Islet precursor cell (in vitro differentiated cells): ENCODE measurements around the gene CEP295NL.
"Not testable (repeated sequence)": the region's sequence is repeated elsewhere in the genome, so short reads cannot be mapped to it uniquely, and the experiment has no call there.

Experiments
- DNase-seq: peaks from one replicate; pipeline ENCODE4 v3.0.0-alpha.2; 2018

The CEP295NL gene

GRCh38 chr17:78884876-78885667, 17.9 kb downstream of the CEP295NL start:
- peak; percentile 56 for DNase-seq

DNA sequence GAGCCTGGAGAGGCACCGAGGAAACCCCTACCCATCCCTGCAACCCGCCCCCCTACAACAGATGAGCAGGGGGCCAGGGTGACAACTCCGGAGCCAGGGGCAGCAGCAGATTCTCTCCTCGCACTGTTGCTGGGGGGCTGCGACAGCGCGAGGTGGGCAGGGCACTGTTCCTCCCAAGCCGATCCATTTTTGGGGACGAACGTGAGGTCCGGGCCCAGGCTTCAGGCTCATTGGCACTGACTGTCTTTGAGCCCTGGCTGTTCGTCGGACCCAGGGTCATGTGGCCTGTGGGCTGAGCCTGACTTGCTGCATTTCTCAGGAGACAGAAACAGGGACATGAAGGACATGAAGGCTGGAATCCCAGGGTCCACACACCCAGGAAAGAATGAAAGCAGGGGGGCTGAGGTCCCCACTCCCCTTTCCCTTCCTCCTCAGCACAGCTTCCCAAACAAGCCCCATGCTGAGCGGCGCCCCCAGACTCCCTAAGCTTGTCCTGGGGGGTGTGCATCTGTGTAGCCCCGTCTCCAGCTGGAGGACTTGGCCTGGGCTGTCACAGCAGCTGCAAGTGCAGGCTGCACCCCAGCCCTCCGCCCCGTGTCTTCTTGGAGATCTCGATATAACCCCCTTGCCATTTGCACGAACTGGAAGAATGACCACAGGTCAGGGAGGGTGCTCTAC, 18.7 kb downstream of the CEP295NL start:
- no peak for DNase-seq

DNA sequence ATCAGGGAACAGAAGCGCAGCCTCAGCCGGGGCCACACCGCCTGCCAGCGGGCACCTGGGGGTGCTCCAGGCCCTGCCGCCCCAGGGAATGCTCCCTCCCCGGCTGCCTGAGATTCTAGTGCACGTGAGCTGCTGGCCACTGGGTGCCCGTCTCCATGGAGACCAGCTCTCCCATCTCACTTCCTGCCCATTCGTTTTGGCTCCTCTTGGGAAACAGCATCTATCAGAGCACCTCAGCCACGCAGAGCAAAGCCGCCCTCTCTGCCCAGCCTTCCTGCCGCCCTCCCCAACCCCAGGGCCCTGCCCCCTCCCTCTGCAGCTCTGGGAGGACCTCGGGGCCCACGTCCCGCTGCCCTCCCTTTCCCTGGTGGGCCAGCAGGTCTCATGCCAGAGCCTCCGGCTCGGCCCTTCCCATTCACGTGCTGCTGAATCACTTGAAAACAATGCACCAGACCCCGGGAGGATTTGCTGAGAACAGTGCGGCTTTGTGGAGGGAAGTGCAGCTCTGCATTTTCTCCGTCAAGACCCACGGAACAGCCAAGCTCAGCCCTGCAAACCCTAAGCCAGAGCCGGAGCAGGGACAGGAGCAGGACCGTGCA, 19.4 kb downstream of the CEP295NL start:
- DNase-seq, result peak; percentile 100

DNA sequence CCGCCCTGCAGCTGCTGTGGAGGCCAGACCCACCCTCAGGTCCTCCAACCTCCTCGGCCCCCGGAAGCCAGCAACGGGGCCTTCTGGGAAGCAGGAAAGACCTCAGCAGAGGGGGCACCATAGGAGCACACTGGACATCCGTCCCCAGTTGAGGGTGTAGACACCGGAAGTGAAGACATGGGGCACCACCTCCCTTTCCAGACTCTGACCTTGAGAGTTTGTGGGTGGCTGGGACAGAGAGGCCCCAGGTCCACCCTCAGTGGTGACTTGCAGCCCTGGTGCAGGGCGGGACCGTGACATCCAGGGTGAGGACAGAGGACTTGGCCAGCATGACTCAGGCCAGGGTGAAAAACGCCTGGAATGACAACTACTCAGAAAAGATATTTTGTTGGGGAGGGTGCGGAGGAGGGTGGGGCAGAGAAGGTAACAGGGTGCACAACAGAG, 19.9 kb downstream of the CEP295NL start:
- DNase-seq, result peak; percentile 96

- no peak for DNase-seq
These were observed 20.4 kb downstream of the CEP295NL start for GRCh38 chr17:78882540-78883088.

GRCh38 chr17:78879635-78880186, 23.3 kb downstream of the CEP295NL start:
- DNase-seq, result no peak

DNA sequence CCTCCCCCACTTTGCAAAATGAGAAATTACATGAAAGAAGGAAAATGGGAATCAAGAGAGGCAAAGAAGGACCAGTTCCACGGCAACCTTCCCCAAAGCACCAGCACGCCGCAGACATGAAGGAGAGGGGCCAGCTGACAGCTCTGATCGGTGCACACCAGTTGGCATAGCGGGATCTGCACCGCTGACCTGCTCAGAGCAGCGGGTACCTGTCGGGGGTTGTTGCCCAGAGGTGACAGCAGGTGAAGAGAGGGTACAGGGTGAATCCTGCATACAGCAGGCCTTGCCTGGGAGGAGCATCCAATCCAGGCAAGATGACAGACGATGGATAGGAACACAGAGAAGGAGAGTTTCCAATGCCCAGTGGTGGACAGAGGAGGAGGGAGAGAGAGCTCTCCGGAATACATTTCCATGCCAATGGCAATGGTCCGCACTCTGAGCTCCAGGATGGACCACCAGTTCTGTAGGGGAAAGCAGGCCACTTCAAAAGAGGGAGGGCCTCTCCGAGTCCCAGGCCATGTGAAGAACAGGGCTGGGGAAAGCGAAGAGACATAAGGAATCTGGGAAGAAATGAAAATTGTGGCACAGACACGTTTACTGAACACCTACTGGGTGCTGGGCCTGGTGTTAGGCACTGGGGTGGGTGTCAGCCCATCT, 24.0 kb downstream of the CEP295NL start:
- DNase-seq, result no peak

DNA sequence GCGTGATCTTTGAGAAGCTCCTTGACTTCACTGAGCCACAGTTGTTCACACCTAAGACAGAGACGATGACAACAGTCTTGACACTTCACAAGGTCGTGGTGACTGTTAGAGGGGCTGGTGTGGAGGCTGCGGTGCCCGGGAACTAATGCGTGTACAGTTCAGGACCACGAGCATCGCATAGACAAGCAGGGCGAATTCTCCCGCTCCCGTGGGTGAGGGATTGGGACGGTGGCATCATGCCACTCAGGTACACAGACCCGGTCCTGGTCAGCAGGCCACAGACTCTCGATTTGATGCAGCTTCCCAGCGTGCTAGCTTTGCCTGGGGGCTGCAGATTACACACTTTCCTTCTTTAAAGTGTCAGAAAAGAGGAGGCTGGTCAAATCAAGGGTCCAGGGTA, 24.7 kb downstream of the CEP295NL start:
- no peak for DNase-seq

DNA sequence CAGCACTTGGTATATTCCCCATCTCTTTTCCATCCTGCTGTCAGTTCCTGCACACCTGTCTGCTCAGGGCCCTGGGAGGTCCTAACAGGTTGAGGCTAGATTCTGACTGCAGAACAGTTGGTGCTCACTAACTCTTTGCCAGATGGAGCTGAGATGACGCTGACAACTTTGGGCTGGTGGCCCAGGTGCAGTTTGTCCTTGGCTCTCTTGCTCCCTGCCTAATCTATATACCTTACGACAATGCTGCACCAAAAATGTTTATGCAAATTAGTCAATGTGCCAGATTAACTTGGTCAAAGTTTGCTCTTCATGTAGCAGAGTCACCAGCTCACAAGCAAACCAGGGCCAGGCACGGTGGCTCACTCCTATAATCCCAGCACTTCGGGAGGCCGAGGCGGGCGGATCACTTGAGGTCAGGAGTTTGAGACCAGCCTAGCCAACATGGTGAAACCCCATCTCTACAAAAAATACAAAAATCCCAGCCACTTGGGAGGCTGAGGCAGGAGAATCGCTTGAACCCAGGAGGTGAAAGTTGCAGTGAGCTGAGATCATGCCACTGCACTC, 26.0 kb downstream of the CEP295NL start:
- not testable (repeated sequence) for DNase-seq

DNA sequence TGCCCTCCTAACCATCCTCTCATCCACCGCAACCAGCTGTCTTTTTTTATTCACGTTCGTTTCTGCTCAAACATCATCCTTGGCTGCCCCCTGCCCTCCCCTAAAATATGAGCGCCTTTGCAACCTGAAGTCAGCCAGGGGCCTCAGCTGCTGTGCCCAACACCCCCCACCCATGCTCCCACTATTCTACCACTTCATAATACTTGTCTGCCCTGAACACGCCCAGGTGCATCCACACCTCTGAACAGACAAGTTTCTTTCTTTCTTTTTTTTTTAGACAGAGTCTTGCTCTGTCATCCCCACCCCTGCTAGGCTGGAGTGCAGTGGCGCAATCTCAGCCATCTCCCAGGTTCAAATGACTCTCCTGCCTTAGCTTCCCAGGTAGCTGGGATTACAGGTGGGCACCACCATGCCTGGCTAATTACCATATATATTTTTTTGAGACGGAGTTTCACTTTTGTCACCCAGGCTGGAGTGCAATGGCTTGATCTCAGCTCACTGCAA, 26.9 kb downstream of the CEP295NL start:
- peak; percentile 53 for DNase-seq

DNA sequence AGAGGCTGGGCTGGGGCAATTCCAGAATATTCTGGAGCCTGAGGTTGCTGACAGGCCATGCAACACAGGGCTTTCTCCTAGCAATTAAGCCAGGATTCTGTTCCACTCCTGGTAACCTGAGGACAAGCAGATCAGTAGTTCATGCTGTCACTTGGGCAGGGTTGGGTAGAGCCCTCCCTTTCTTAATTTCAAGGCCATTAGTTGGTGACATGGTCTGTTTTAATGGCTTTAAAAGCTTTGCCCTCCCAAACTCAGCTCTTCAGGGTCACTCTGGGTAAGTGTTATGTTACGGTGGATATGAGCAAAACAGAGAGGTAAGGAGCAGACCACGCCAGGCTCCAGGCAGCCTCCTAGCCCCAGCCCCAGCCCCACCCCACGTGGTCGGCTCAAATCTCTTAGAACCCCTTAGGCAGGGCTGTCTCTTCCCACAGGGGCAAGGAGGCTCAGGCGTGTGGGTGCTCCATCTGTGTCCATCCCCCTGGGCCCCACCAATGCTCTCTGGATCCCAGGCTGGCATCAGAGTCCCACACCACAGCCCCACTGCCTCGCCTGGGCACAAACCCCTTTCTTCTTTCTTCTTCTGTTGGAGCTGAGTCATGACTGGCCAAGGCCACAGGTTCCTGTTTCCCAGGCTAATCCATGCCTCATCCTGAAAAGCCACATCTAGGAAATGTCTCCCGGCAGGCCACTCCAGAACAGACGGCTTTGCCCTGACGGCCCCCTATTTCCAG, 27.5 kb downstream of the CEP295NL start:
- DNase-seq, result peak; percentile 90

DNA sequence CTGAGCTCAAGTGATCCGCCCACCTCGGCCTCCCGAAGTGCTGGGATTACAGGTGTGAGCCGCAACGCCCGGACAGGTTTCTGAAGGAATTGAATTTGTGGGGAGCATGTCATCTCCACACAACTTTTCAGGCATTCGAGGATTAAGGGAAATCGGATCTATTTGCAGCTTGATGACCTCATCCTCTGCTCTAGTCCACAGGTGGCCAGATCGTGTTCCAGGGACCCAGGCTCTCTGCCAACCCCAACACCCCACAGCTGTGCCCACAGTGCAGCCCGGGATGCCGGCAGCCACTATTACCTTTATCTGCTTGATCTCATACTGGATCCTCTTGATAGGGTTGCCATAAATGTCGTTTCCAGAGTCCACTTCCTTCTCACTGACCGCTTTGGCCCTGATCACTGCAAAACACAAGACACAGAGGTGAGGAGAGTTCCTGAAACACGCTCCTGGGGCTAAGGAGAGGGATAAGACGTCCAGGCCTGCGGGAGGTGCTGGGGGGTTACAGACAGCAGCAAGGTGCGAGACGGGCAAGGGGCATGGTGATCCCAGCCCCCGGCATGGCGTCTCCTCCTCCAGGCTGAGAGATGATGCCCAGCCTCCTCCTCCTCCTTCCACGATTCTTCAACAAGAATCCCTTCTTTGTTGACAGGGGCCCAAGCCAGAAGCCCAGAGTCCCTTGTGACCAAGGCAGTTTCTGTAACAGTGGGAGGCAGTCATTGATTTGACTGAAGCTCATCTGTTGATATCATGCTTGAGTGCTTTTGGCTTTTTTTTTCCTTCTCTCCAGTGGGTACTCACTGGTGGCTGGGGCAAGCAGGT, 29.3 kb downstream of the CEP295NL start:
- DNase-seq, result no peak

- DNase-seq, result no peak
These were observed 30.5 kb downstream of the CEP295NL start for GRCh38 chr17:78872486-78872885.

GRCh38 chr17:78870621-78871020, 32.4 kb downstream of the CEP295NL start:
- no peak for DNase-seq

DNA sequence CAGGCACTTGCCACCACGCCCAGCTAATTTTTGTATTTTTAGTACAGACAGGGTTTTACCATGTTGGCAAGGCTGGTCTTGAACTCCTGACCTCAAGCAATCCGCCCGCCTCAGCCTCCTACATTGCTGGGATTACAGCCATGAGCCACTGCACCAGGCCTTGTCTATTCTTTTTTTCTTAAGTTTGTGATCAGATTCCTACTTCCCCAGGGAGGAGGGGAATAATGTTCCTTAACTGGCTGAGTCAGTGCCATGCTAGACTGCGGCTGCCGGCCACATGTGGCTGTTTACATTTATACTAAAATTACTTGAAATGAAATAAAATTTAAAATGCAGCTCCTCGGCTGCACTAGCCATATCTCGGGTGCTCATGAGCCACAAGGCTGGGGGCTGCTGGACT, 34.6 kb downstream of the CEP295NL start:
- no peak for DNase-seq

- not testable (repeated sequence) for DNase-seq
These were observed 36.0 kb downstream of the CEP295NL start for GRCh38 chr17:78867046-78867445.

- peak; percentile 96 for DNase-seq
These were observed 37.2 kb downstream of the CEP295NL start for GRCh38 chr17:78865682-78866390.

DNA sequence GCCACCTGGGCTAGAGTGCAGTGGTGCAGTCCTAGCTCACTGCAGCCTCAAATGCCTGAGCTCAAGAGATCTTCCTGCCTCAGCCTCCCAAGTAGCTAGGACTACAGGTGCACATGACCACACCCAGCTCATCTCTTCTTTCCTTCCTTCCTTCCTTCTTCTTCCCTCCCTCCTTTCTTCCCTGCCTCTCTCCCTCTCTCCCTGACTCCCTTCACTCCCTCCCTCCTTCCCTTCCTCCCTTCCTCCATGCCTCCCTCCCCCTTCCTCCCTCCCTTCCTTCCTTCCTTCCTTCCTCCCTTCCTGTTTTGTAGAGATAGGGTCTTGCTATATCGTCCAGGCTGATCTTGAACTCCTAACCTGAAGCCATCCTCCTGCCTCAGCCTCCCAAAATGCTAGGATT, 38.9 kb downstream of the CEP295NL start:
- no peak for DNase-seq

DNA sequence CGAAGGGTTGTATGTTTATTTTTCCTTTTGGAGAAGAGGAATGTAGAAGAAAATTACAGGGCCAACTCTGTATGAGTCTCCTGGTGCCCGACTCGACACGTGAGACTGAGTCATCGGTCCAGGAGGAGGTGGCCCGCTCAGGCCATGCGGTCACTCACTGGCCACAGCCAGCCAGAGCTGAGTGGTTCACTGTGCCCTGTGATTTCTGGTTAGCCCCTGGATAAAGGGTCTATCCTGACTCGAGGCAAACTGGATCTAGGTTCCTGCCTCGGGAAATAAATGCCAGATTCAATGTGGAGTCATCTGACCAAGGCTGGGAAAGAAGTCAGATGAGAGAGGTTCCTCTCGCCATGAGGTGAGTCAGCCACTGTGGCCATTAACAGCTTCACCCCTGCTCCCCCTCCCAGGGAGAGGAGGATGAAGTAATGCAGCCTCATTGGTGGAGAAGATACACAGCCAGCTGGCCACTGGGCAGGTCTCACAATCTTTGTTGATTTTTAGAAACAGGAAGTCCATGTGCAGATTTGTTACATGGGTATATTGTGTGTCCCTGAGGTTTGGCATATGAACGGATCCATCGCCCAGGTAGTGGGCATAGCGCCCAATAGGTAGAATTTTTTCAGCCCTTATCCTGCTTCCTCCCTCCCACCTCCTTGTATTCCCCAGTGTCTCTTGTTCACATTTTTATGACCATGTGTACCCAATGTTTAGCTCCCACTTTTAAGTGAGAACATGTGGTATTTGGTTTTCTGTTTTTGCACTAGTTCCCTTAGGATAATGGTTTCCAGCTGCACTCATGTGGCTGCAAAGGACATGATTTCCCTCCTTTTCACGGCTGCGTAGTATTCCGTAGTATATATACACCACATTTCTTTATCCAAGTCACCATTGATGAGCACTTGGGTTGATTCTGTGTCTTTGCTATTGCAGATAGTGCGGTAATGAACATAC, 40.7 kb downstream of the CEP295NL start:
- DNase-seq, result peak; percentile 94
